Adipocyte (in vitro differentiated cells): Measurements from ENCODE around the gene GRIP2.

ENCODE experiments used
- DNase-seq: peaks from one replicate; pipeline ENCODE4 v3.0.0-alpha.2; 2015; ENCODE audit warnings: low read depth
- H3K27me3 ChIP-seq: replicated peaks from 2 replicates; pipeline ENCODE4 v1.7.0; 2013; ENCODE audit warnings: mild to moderate bottlenecking, low read length, moderate library complexity; ENCODE audit not compliant: control insufficient read depth, insufficient read depth
- H3K36me3 ChIP-seq: 2 replicates; pipeline ENCODE4 v1.7.0; 2013; ENCODE audit warnings: low read length, mild to moderate bottlenecking, moderate library complexity; ENCODE audit not compliant: control insufficient read depth, insufficient read depth, severe bottlenecking
- H3K4me1 ChIP-seq: 2 replicates; pipeline ENCODE4 v1.7.0; 2013; ENCODE audit warnings: mild to moderate bottlenecking, low read length, moderate library complexity; ENCODE audit not compliant: control insufficient read depth, insufficient read depth
- H3K4me3 ChIP-seq: 2 replicates; pipeline ENCODE4 v1.7.0; 2013; ENCODE audit warnings: mild to moderate bottlenecking, low read length, moderate library complexity
- H3K9ac ChIP-seq: 2 replicates; pipeline ENCODE4 v1.7.0; 2013; ENCODE audit warnings: mild to moderate bottlenecking, low read length, moderate library complexity
- H3K9me3 ChIP-seq: 2 replicates; pipeline ENCODE4 v1.7.0; 2013; ENCODE audit warnings: mild to moderate bottlenecking, low read length, moderate library complexity; ENCODE audit not compliant: control insufficient read depth

The GRIP2 gene

DNA sequence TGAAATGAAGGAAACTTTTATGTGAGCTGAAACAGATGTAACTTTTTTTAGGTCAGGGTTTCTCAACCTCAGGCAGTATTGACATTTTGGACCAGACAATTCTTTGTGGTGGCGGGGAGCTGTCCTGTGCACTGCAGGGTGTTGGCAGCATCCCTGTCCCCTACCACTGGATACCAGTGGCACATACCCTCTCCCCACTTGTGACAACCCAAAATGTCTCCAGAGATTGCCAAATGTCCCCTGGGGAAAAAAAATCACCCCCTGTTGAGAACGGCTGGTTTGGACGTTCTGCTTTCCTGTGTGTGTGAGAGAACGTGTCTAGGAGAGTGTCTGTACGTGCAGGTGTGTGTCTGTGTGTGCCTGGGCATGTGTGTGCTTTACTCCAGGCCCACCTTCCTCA, 30.7 kb upstream of the GRIP2 start:
- H3K9ac ChIP-seq = no peak overlapping the region
- peaks cover 4% of the 10 kb centered on the region for H3K9me3 ChIP-seq
- no peak overlapping the region for H3K4me3 ChIP-seq
- H3K36me3 ChIP-seq = no peaks in the 10 kb centered on the region
- H3K4me1 ChIP-seq = no peaks in the 10 kb centered on the region
- peaks cover 78% of the 10 kb centered on the region for H3K27me3 ChIP-seq
- no peak for DNase-seq

DNA sequence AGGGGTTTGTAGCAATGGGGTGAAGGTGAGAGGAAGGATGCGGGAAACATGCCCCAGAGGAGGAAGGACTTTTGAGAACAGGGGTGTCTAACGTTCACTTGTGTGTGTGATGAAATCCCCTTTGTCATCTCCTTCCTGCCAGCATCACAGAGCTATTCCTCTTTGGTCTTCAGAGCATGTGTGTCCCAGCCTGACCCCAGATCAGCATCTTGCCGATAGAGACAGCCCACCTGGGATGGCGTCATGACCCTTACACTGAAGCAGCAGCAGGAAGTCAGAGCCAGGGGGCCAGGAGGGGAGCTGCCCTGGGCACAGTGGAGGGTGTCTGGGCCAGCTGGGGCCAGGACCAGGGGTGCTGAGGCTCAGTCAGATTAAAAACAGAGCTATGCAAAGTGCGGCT, 29.9 kb upstream of the GRIP2 start:
- no peaks in the 10 kb centered on the region for H3K36me3 ChIP-seq
- DNase-seq = no peak
- no peak overlapping the region for H3K4me3 ChIP-seq
- H3K9ac ChIP-seq = no peak overlapping the region
- H3K27me3 ChIP-seq = peaks cover 83% of the 10 kb centered on the region
- peaks cover 4% of the 10 kb centered on the region for H3K9me3 ChIP-seq
- no peaks in the 10 kb centered on the region for H3K4me1 ChIP-seq

DNA sequence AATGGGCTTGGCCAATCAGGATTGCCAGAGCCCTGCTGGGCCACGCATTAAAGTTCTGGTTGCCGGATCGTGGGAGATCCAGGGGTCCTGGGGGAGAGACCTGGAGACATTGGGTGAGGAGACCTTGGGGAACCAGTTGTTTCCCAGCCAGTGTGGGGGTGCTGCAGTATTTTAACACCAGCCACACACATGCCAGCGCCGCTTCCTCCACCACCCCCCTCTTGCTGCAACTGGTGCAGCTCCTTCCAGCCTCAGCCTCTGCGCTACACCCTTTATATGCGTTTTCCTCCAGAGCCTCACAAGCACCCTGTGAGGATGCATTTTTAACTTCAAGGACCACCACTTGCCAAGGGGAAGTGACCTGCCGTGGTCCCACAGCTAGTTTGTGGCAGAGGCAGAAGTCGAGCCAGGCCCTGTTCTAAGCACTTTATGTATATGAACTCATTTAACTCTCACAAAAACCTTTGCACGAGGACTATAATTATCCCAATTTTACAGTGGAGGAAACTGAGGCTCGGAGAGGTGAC, 29.4 kb upstream of the GRIP2 start:
- Histone ChIP-seq H3K27me3 (peaks cover 83% of the 10 kb centered on the region), H3K4me3 (no peak overlapping the region), H3K9ac (no peak overlapping the region), H3K36me3 (no peaks in the 10 kb centered on the region), H3K9me3 (peaks cover 4% of the 10 kb centered on the region), H3K4me1 (no peaks in the 10 kb centered on the region)
- DNase-seq = no peak

DNA sequence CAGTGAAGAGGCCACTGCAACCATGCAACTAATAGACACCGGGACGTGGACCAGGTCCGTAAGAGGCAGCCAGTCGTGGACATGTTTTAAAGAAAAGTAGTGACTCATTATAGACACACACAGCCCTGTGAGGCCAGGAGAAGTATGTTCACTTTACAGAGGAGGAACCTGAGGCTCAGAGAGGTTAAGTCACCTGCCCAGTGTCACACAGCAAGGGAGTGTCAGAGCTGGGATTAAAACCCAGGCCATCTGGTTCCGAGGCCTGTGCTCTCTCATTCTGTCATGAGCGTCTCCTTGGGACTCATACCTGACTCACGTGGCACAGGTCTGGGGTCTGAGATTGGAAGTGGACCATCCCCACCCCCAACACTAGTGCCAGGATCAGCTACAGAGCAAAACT, 28.1 kb upstream of the GRIP2 start:
- Histone ChIP-seq H3K9me3 (peaks cover 4% of the 10 kb centered on the region), H3K27me3 (peaks cover 84% of the 10 kb centered on the region), H3K4me3 (no peak overlapping the region), H3K4me1 (no peaks in the 10 kb centered on the region), H3K9ac (no peak overlapping the region), H3K36me3 (no peaks in the 10 kb centered on the region)
- DNase-seq = no peak

DNA sequence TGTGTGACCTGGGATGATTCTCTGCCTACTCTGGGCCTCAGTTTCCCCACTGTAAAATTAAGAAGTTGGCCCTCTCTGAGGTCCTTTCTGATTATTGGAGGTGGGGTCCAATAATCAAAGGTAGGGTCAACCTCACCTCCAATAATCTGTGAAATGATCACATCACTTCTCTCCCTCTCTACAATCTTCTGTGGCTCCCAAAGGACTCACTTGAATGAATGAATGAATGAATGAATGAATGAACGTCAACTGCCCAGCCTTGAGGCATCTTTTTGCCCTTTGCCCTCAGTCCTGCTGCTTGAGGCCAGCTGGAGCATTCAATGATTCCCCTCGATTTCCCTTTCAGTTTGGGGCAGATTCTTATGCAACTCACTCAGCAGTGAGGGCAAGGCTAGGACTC, 26.7 kb upstream of the GRIP2 start:
- DNase-seq = no peak
- H3K4me3 ChIP-seq = no peak overlapping the region
- no peak overlapping the region for H3K9ac ChIP-seq
- H3K4me1 ChIP-seq = no peaks in the 10 kb centered on the region
- no peaks in the 10 kb centered on the region for H3K36me3 ChIP-seq
- H3K9me3 ChIP-seq = peaks cover 4% of the 10 kb centered on the region
- peaks cover 84% of the 10 kb centered on the region for H3K27me3 ChIP-seq

DNA sequence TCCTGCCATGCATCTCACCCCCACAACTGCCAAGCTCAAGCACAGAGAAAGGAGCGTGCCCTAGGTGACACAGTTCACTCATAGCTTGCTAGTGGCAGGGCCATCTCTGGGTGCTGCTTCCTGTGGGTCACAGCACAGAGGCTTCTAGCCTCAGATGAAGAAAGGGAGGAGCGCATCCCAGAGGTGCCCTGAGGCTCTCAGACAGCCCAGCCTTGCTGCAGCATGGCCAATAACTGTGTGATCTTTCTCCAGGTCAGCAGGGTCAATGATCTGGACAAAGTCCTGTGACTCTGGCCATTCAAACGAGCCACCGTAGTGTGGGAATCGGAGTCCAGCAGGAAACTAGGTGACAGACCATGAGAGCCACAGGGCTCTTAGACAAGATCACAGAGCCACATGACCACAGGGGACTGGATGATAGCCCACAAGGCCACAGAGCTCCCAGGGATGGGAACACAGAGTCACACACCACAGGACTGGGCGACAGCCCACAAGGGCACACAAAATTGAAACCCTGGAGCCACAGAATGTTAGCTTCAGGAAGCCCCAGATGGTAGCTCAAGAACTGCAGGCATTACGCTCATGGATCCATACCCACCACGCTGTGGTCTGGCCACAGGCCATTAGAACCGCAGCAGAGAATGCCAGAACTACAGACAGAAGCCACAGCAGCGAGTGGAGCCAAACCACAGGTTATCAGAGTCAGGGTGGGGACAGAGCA, 25.9 kb upstream of the GRIP2 start:
- H3K9ac ChIP-seq = no peak overlapping the region
- no peaks in the 10 kb centered on the region for H3K4me1 ChIP-seq
- H3K9me3 ChIP-seq = no peaks in the 10 kb centered on the region
- no peaks in the 10 kb centered on the region for H3K36me3 ChIP-seq
- DNase-seq = no peak
- H3K4me3 ChIP-seq = no peak overlapping the region
- peaks cover 76% of the 10 kb centered on the region for H3K27me3 ChIP-seq

DNA sequence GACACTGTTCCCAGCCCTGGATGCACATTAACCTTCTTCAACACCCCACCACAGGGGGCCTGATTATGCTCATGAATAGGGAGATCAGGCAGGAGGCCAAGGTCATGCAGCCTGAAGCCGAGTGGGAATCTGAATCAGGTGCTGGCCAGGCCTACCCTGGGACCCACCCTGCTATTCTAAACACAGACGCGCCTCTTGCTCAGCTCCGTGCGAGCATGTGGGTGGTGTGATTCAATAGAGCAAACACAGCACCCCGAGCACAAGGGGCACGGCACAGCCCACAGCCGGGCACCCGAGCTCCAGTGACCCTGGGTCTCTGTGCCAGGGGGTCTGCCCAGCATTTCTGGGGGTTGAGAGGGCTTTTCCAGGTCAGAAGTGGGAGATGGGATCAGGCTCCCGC, 24.6 kb upstream of the GRIP2 start:
- H3K9me3 ChIP-seq = no peaks in the 10 kb centered on the region
- H3K27me3 ChIP-seq = peaks cover 67% of the 10 kb centered on the region
- no peak overlapping the region for H3K4me3 ChIP-seq
- no peaks in the 10 kb centered on the region for H3K4me1 ChIP-seq
- DNase-seq = no peak
- no peak overlapping the region for H3K9ac ChIP-seq
- H3K36me3 ChIP-seq = no peaks in the 10 kb centered on the region

DNA sequence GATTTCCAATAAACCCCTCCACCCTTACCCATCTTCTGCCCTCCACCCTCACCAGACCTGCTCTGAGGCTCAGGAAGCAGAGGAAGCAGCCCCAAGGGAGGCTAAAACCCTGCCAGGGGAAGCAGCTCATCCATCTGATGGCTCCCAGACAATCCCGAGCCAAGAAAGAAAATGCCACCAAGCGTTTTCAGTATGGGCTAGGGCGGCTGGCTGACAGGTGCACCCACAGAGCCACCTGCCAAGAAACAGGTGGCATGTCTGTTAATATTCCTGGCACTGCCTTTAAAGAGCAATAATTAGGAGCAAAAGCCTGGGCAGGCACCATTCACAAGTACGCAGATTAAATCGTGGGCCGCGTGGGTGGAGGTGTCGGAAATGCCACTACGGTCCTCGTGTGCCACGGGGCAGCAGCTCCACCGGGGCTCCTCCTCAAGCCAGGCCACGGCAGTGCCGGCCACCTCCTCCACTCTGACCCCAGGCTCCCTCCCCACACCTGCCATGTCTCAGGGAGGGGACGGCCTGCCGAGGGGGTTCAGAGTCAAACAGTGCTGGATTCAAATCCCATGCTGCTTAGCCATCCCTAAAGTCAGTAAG, 23.9 kb upstream of the GRIP2 start:
- Histone ChIP-seq H3K4me3 (no peak overlapping the region), H3K9ac (no peak overlapping the region), H3K4me1 (no peaks in the 10 kb centered on the region), H3K36me3 (no peaks in the 10 kb centered on the region), H3K27me3 (peaks cover 68% of the 10 kb centered on the region), H3K9me3 (no peaks in the 10 kb centered on the region)
- no peak for DNase-seq

DNA sequence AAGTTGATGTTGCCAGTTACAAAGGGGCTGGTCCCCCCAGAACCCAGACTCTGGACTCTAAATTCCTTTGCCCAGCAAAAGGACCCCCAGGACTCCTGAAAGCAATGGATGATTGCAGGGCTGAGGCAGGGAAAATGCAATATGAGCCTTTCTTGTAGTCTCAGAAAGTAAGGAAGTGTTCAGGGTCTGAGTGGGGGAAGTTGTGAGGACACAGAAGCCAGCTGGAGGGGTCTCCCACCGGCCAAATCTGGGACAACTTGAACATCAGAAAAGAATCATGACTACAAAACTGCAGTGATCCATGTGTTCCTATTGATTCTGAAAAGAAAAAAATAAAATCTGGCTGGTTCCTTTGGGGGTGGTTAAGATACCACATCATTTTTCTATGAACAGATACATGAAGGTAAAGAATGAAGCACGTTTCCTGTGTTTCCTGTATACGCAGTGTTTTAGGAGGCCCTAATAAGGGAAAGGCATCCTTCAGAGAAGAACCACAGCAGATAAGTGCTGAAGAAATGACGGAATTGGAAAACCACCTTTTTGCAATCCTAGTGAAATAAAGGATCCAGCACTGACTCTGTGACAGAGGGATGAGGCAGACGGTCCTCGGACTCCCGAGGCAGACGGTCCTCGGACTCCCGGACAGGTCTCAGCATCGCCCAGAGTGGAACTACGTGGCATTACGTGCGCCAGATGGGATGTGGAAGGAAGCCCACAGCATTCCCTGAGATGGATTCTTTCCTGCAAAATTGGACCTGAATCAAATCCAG, 22.2 kb upstream of the GRIP2 start:
- H3K4me3 ChIP-seq = no peak overlapping the region
- H3K4me1 ChIP-seq = no peaks in the 10 kb centered on the region
- no peaks in the 10 kb centered on the region for H3K36me3 ChIP-seq
- DNase-seq = no peak
- no peaks in the 10 kb centered on the region for H3K9me3 ChIP-seq
- peaks cover 61% of the 10 kb centered on the region for H3K27me3 ChIP-seq
- no peak overlapping the region for H3K9ac ChIP-seq

DNA sequence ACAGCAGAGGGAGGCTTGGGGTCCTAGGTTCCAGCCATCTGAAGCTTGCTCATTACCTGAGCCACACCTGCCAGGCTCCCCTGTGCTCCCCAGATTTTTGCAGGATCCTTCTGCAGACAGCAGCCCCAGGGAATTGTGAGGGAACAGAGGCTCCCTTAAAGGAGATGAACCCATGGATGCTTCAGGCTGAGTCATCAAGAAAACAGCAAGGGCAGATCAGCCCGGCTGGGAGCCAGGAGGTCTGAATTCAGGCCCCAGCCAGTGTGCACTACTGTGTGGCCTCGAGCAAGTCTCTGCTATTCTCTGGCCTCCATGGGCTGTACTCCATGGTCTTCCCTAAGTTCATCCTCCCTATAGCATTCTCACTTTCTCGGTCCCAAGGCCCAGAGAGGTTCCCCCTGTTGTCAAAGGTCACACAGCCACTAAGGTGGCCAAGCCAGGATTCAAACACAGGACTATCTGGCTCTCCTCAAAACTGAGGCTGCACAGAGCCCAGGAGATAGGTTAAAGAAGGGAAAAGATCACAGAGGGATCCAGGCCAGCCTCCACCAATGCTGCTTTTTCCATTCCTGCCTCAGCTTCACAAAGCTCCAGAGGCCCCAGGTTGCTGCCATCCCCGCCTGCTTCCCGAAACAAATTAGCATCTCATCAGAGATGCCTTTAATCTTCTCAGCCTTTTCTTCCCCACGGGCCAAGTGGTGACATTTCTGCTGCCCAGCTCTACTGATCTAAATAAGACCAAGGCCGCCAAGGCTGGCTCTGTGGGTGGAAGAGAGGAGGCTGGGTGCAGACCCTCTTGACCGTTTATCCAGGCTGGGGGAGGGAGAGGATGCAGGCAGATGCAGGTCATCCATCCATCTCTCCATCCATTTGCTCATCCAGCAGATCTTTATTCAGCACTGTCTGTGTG, 21.2 kb upstream of the GRIP2 start:
- peak; percentile 34 for DNase-seq
- no peaks in the 10 kb centered on the region for H3K36me3 ChIP-seq
- peaks cover 56% of the 10 kb centered on the region for H3K27me3 ChIP-seq
- H3K4me1 ChIP-seq = no peaks in the 10 kb centered on the region
- H3K4me3 ChIP-seq = no peak overlapping the region
- no peaks in the 10 kb centered on the region for H3K9me3 ChIP-seq
- H3K9ac ChIP-seq = no peak overlapping the region
